GM12878 (cell line): ENCODE measurements around the gene TRABD. TPM values are rescaled to one million over a fixed set of nuclear protein-coding genes. Genes with fewer than 3 reads are reported as not detected.

Experiments
- ATAC-seq: fragments of 200-7000 bp; cut with Tn5 transposase; 3 replicates; pipeline ENCODE4 v1.9.1; 2020; ENCODE audit warnings: mild to moderate bottlenecking, moderate library complexity
- BruUV-seq: library from RNA; stranded (reverse); fragments of 400-500 nt; replicated peaks from 2 replicates; lab custom pipeline; 2021; lab: Mats Ljungman, UMichigan
- CTCF ChIA-PET: fragments of 300-600 bp; sonication (Branson Sonifier 250); formaldehyde crosslinking; extraction: SDS; loops from one replicate; lab custom pipeline; 2021; ENCODE audit warnings: inconsistent platforms; lab: Yijun Ruan, JAX
- POLR2A ChIA-PET: fragments of 350-600 bp; formaldehyde crosslinking; extraction: SDS; loops from one replicate; lab custom pipeline; 2021; ENCODE audit warnings: inconsistent platforms; lab: Charles Lee
- RAD21 ChIA-PET: fragments of 300-600 bp; sonication (Branson Sonifier 250); formaldehyde crosslinking; loops from one replicate; lab custom pipeline; 2023; ENCODE audit warnings: antibody characterized with exemption; ENCODE audit not compliant: unreplicated experiment; lab: Charles Lee
- SMC1A ChIA-PET: fragments of 300-600 bp; sonication (Branson Sonifier 250); formaldehyde crosslinking; loops from one replicate; lab custom pipeline; 2023; ENCODE audit not compliant: unreplicated experiment, uncharacterized antibody; lab: Charles Lee
- DNase-seq: peaks from one replicate; pipeline ENCODE4 v3.0.0-alpha.2; 2011; ENCODE audit warnings: low read depth, low spot score
- FAIRE-seq: peaks from 3 replicates; lab custom pipeline; 2011; peaks lifted over from hg19 to GRCh38; lab: Jason Lieb, UNC
- H2AFZ ChIP-seq: 2 replicates; pipeline ENCODE4 v1.6.0; 2011; ENCODE audit warnings: low read depth, low read length, control low read depth; ENCODE audit not compliant: control insufficient read depth
- H3K27ac ChIP-seq: 2 replicates; pipeline ENCODE4 v1.5.1; 2011; ENCODE audit warnings: control low read depth; ENCODE audit not compliant: control insufficient read depth, insufficient read depth
- H3K27me3 ChIP-seq, 2 experiments: replicated peaks in 1 of 2; 2 replicates each; pipeline versions ENCODE4 v1.6.0 to v1.6.1; 2011; ENCODE audit warnings: low read length in 1 of 2; ENCODE audit not compliant: control insufficient read depth in 2 of 2, insufficient read depth in 2 of 2
- H3K36me3 ChIP-seq, 2 experiments: 2 replicates each; pipeline ENCODE4 v1.5.1; 2011; ENCODE audit warnings: low read length in 1 of 2; ENCODE audit not compliant: control insufficient read depth in 2 of 2, insufficient read depth in 2 of 2
- H3K4me1 ChIP-seq: 2 replicates; pipeline ENCODE4 v1.6.1; 2011; ENCODE audit warnings: mild to moderate bottlenecking, low read length, moderate library complexity, mixed read lengths; ENCODE audit not compliant: control insufficient read depth, insufficient read depth
- H3K4me2 ChIP-seq: 2 replicates; pipeline ENCODE4 v1.6.0; 2011; ENCODE audit warnings: control low read depth; ENCODE audit not compliant: control insufficient read depth, insufficient read depth
- H3K4me3 ChIP-seq: fragments of 200-600 bp; sonication (generic); 2 replicates; pipeline ENCODE4 v1.5.1; 2016
- H3K79me2 ChIP-seq: 2 replicates; pipeline ENCODE4 v1.6.0; 2011; ENCODE audit warnings: low read length; ENCODE audit not compliant: control insufficient read depth, insufficient read depth
- H3K9ac ChIP-seq: 2 replicates; pipeline ENCODE4 v1.8.0; 2011; ENCODE audit warnings: low read length, control low read depth, mixed read lengths; ENCODE audit not compliant: control insufficient read depth, insufficient read depth
- H3K9me3 ChIP-seq: replicated peaks from 3 replicates; pipeline ENCODE4 v1.5.1; 2011; ENCODE audit warnings: mild to moderate bottlenecking, low read length; ENCODE audit not compliant: control insufficient read depth, insufficient read depth
- H4K20me1 ChIP-seq: 2 replicates; pipeline ENCODE4 v1.6.0; 2011; ENCODE audit not compliant: control insufficient read depth, insufficient read depth
- JUNB ChIP-seq: IDR thresholded peaks from 2 replicates; pipeline ENCODE4 v1.6.1; 2016; ENCODE audit warnings: antibody characterized with exemption, mild to moderate bottlenecking
- MEF2B ChIP-seq: fragments of 450-650 bp; IDR thresholded peaks from 2 replicates; pipeline ENCODE4 v1.6.1; 2018; ENCODE audit warnings: mild to moderate bottlenecking, moderate library complexity; ENCODE audit not compliant: partially characterized antibody, poor library complexity, severe bottlenecking
- MYC ChIP-seq: IDR thresholded peaks from 2 replicates; pipeline ENCODE4 v1.6.1; 2011; ENCODE audit warnings: mild to moderate bottlenecking, low read length, moderate library complexity, inconsistent platforms; ENCODE audit not compliant: insufficient read depth, insufficient replicate concordance, insufficient read length, severe bottlenecking
- POLR2AphosphoS5 ChIP-seq: IDR thresholded peaks from 2 replicates; pipeline ENCODE4 v1.6.1; 2011; ENCODE audit warnings: mild to moderate bottlenecking, low read length, inconsistent platforms
- RFX5 ChIP-seq: IDR thresholded peaks from 2 replicates; pipeline ENCODE4 v1.6.1; 2011; ENCODE audit warnings: low read depth, low read length, improper control_type of control experiment
- SREBF1 ChIP-seq: IDR thresholded peaks from 2 replicates; pipeline ENCODE4 v1.6.1; 2012; ENCODE audit warnings: mild to moderate bottlenecking, low read length
- SRF ChIP-seq, 2 experiments: IDR thresholded peaks; 2 replicates each; pipeline ENCODE4 v1.6.1; 2011; ENCODE audit warnings: low read depth in 2 of 2, low read length in 2 of 2, mild to moderate bottlenecking in 1 of 2, moderate library complexity in 1 of 2
- WGBS: methylation state at CpG from one replicate; pipeline ENCODE4 v1.1.6; 2016; ENCODE audit warnings: low lambda C conversion rate; ENCODE audit not compliant: insufficient replicate concordance, insufficient coverage; ENCODE audit errors: missing lambda C conversion rate; 5-methylcytosine and 5-hydroxymethylcytosine counted together
- in situ Hi-C: fragments of 300-500 bp; cut with MboI; formaldehyde crosslinking; loops from 9 replicates; pipeline ENCODE4 v1.14.3; 2018; ENCODE audit warnings: mixed read lengths
- intact Hi-C: fragments of 100-400 bp; cut with micrococcal nuclease; formaldehyde crosslinking; loops from one replicate; pipeline ENCODE4 v1.14.2; 2022; ENCODE audit not compliant: unreplicated experiment
- polyA plus RNA-seq, 11 experiments: library from polyadenylated mRNA; depleted of rRNA in 4 of 11; unstranded in 6 of 11; stranded (reverse) in 5 of 11; fragments of >200 nt; fragmentation: Nextera tagmentation in 4 of 11; fragmentation: Illumina TruSeq in 1 of 11; extraction: Ambion mirVana in 4 of 11; extraction: Trizol in 1 of 11; gene quantifications; 1 replicate in 1 of 11; 2 replicates in 10 of 11; pipeline versions ENCODE4 v1.2.1 to v1.2.3, GENCODE V29; 2011 to 2016; ENCODE audit warnings: inconsistent platforms in 2 of 11, missing spikeins in 2 of 11, low read depth in 1 of 11
- total RNA-seq, 4 experiments: library from RNA; depleted of rRNA in 3 of 4; stranded (reverse); fragments of >200 nt in 3 of 4; fragmentation: Illumina TruSeq in 1 of 4; extraction: Trizol in 1 of 4; gene quantifications; 2 replicates each; pipeline versions ENCODE4 v1.2.1 to v1.2.3, GENCODE V29; 2013 to 2021

The TRABD gene
- total and polyA plus RNA-seq, 10 of the 15 experiments (the other 5 are each of a cell fraction or from before 2014, with no cell fraction given): 0.43 to 116 (median 58.1) TPM

GRCh38 chr22:50216055-50216683, 30.5 kb downstream of the TRABD start:
- Histone ChIP-seq H3K4me3 (no peak overlapping the region), H3K36me3 (peaks cover 26 to 52% of the 10 kb centered on the region in 2 experiments; a peak in 3 of 4 replicates), H3K79me2 (no peaks in the 10 kb centered on the region; the same call in 1 of the 2 replicates), H3K27me3 (no peaks in the 10 kb centered on the region), H2AFZ (no peak overlapping the region), H4K20me1 (no peaks in the 10 kb centered on the region), H3K27ac (no peak overlapping the region), H3K9ac (no peak overlapping the region), H3K9me3 (no peaks in the 10 kb centered on the region)
- FAIRE-seq (no peak), ATAC-seq (no peak), DNase-seq (no peak)
- ChIA-PET SMC1A (no interaction called here), RAD21 (no interaction called here), POLR2A (no interaction called here), CTCF (interaction anchor here (1.1 kb wide), 1 partner anchor 68 kb away, joined by 3 read pairs; no protein-coding TSS in a partner anchor)
- no TSS peak for BruUV-seq
- in situ Hi-C loops: no loop called here
- intact Hi-C loops: no loop called here
- TF ChIP-seq RFX5 (no peak), POLR2AphosphoS5 (no peak), SREBF1 (no peak), JUNB (no peak), SRF (IDR thresholded peaks at IDR 0.05; ENCODE audit: low read depth in 2 of 2, low read length in 2 of 2) (no peak), MYC (no peak), MEF2B (no peak)
- TF ChIP-seq, all 136 proteins: peak for 0
- H3K4me1 ChIP-seq: no peaks in the 10 kb centered on the region
- no peak overlapping the region for H3K4me2 ChIP-seq
- 91% methylated on average over 15 of the region's 15 CpGs for WGBS
